ENCODE results near the gene ANO9. TPM values are rescaled to one million over a fixed set of nuclear protein-coding genes. Genes with fewer than 3 reads are reported as not detected.
"Not testable (repeated sequence)": the region's sequence is repeated elsewhere in the genome, so short reads cannot be mapped to it uniquely, and the experiment has no call there.

ANO9 gene
- total and polyA plus RNA-seq, 5 donors, result 0.14 to 0.46 (median 0.20) TPM

DNA sequence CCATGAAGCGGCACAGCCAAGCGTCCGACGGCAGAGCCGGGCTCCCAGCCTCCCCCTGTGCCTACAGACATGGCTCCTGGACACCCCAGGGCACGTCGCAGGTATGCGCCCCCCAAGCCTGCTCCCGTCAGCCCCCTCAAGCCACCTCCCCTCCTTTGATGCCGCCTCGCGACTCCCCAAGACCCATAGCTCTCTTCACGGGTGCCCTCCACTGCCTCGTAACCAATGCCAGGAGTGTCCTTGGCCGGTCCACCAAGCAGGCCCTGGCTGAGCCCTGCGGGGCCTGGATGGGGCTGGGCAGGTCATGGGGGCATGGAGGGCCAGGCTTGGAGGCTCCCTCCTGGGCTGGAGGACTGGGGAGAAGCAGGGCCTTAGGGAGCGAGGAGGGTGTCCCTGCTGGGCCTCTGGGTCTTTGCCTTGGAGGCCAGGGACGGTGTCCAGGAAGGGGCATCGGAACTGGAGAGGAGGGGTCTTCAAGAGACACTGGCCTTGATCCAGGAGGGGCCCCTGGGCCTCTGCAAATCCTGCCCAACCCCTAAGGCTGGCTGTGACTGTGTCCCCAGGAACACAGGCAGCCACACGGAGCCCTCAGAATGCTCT, 9.2 kb downstream of the ANO9 start:
- ATAC-seq (peak in 1 of 2 donors; percentile 16), DNase-seq (peak; percentile 6 to 50 (median 35))
- intact Hi-C loops (cut with DNase I), result no loop called here
- Histone ChIP-seq H3K9me3 (ENCODE audit: control insufficient read depth, low read length) (no peaks in the 10 kb centered on the region), H3K27me3 (ENCODE audit: control insufficient read depth, insufficient read depth) (no peaks in the 10 kb centered on the region), H3K4me1 (ENCODE audit: control insufficient read depth, insufficient read depth, low read length) (no peaks in the 10 kb centered on the region), H3K27ac (ENCODE audit: low read length) (no peak overlapping the region), H3K4me3 (ENCODE audit: low read length) (no peak overlapping the region)
- WGBS, result 88% methylated on average over 20 of the region's 20 CpGs

DNA sequence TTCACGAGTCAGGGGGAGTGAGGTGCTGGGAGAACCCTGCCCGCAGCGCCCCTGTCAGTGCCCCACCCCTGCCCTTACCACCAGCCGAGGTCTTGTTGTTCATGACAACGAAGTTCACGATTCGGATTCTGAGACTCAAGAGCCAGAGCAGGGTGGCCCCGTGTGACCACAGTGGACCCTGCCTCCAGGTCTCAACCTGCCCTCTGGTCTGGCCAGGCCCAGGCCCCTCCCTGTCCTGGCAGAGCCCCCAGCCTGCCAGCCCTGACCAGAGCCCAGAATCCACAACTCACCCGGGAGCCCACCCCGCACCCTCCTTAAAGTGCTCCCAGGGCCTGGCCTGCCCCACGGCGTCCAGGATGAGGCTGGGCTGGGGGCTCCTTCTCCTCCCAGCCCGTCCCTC, 9.9 kb downstream of the ANO9 start:
- DNase-seq, result peak; percentile 4 to 14 (median 12)
- WGBS, result 90% methylated on average over 13 of the region's 13 CpGs

DNA sequence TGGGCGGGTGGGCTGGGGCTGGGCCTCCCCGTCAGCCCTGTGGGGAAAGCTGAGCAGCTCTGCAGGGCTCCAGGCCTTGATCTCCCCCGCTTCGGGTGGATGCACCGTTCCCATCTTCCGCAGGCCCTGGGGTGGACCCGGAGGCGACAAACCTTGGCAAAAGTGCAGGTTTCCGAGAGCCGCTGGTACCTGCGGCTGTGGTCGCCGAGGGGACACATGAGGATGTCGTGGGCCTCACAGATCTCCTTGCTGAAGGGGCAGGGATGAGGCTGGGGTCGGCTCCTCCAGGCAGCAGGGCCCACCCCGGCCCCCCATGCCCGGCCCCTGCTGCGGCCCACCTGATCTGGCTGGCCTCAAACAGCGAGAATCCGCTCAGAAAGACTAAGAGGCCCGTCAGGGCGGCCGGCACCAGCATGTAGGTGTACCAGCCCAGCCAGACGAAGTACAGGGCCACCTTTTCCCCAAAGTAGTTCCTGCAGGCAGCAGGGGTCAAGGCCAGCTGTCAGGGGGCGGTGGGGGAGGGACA, 11.8 kb downstream of the ANO9 start:
- peak in 2 of 3 donors; percentile 36 to 43 for DNase-seq
- no peaks in the 10 kb centered on the region for H3K4me1 ChIP-seq (ENCODE audit: control insufficient read depth, insufficient read depth, low read length)
- no peaks in the 10 kb centered on the region for H3K27me3 ChIP-seq (ENCODE audit: control insufficient read depth, insufficient read depth)
- H3K27ac ChIP-seq (ENCODE audit: low read length), result no peak overlapping the region
- intact Hi-C loops (cut with DNase I), result loop anchor here in 1 of 4 donors (10.0 kb wide), 1 partner anchor 855 kb away; no protein-coding TSS in a partner anchor
- H3K9me3 ChIP-seq (ENCODE audit: control insufficient read depth, low read length), result no peaks in the 10 kb centered on the region
- H3K4me3 ChIP-seq (ENCODE audit: low read length), result no peak overlapping the region
- WGBS, result 51% methylated on average over 25 of the region's 25 CpGs
- no peak for ATAC-seq

More for the DNA sequence above, 9.9 kb downstream of the ANO9 start:
- no peaks in the 10 kb centered on the region for H3K27me3 ChIP-seq (ENCODE audit: control insufficient read depth, insufficient read depth)
- H3K4me3 ChIP-seq (ENCODE audit: low read length), result no peak overlapping the region
- no peak for ATAC-seq
- H3K9me3 ChIP-seq (ENCODE audit: control insufficient read depth, low read length), result no peaks in the 10 kb centered on the region
- H3K4me1 ChIP-seq (ENCODE audit: control insufficient read depth, insufficient read depth, low read length), result no peaks in the 10 kb centered on the region
- intact Hi-C loops (cut with DNase I), result no loop called here
- H3K27ac ChIP-seq (ENCODE audit: low read length), result no peak overlapping the region

DNA sequence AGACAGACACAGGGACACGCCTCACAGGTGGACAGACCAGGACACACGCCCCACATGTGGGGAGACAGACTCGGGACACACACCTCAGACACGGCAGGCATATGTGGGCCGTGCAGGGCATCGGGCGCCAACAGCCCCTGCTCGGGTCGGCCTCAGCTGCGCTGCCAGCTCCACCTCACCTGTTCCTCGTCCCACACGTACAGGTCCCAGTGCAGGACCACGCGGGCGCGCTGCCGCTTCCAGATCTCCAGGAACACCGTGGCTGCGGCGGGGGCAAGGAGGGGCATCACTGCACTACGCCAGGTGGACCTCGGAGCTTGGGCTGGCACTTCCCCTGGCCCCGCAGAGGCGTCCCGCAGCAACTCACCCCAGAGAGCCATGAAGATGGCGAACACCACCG, 12.4 kb downstream of the ANO9 start:
- Histone ChIP-seq H3K27ac (ENCODE audit: low read length) (no peak overlapping the region), H3K4me3 (ENCODE audit: low read length) (no peak overlapping the region), H3K27me3 (ENCODE audit: control insufficient read depth, insufficient read depth) (no peaks in the 10 kb centered on the region), H3K4me1 (ENCODE audit: control insufficient read depth, insufficient read depth, low read length) (no peaks in the 10 kb centered on the region), H3K9me3 (ENCODE audit: control insufficient read depth, low read length) (no peaks in the 10 kb centered on the region)
- DNase-seq, result peak in 2 of 3 donors; percentile 42 to 61
- no peak for ATAC-seq
- intact Hi-C loops (cut with DNase I), result loop anchor here in 1 of 4 donors (10.0 kb wide), 1 partner anchor 855 kb away; no protein-coding TSS in a partner anchor
- 88% methylated on average over 27 of the region's 27 CpGs for WGBS

DNA sequence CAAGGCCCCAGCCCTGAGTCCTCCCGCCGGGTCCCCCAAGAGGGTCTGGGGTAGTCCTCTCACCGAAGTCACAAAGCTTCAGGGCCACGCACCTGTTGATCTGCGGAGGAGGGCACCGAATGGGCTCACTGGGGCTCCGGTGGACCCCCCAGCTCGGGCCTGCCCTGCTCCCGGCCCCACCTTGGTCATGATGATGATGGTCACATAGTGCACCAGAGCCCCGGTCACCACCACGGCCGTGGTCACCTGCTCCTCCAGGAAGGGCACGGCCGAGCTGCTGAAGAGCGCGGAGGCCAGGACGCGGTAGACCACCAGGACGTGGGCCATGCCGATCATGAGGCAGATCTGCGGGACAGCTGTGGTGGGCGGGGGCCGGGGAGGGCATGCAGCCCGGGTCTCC, 13.5 kb downstream of the ANO9 start:
- H3K27me3 ChIP-seq (ENCODE audit: control insufficient read depth, insufficient read depth), result no peaks in the 10 kb centered on the region
- H3K4me1 ChIP-seq (ENCODE audit: control insufficient read depth, insufficient read depth, low read length), result no peaks in the 10 kb centered on the region
- intact Hi-C loops (cut with DNase I), result loop anchor here in 1 of 4 donors (10.0 kb wide), 1 partner anchor 857 kb away; no protein-coding TSS in a partner anchor
- ATAC-seq (peak in 1 of 2 donors; percentile 34), DNase-seq (peak in 2 of 3 donors; percentile 40 to 53)
- H3K4me3 ChIP-seq (ENCODE audit: low read length), result no peak overlapping the region
- no peak overlapping the region for H3K27ac ChIP-seq (ENCODE audit: low read length)
- H3K9me3 ChIP-seq (ENCODE audit: control insufficient read depth, low read length), result no peaks in the 10 kb centered on the region
- WGBS, result 92% methylated on average over 24 of the region's 24 CpGs

DNA sequence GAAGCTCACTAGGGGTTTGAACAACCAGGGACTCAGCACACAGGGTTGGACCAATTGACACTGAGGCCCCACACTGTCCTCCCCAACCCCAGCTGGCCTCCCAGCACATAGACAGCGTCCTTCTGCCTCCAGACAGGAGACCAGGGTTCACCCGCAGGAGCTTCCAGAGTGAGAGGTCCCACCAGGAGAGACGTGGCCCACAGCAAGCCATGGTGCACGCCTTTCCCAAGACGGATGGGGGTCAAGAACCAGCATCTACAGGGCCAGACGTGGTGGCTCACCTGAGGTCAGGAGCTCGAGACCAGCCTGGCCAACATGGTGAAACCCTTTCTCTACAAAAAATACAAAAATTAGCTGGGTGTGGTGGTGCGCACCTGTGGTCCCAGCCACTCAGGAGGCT, 15.0 kb downstream of the ANO9 start:
- Histone ChIP-seq H3K4me3 (ENCODE audit: low read length) (no peak overlapping the region), H3K9me3 (ENCODE audit: control insufficient read depth, low read length) (no peaks in the 10 kb centered on the region), H3K27me3 (ENCODE audit: control insufficient read depth, insufficient read depth) (no peaks in the 10 kb centered on the region), H3K4me1 (ENCODE audit: control insufficient read depth, insufficient read depth, low read length) (no peaks in the 10 kb centered on the region), H3K27ac (ENCODE audit: low read length) (no peak overlapping the region)
- ATAC-seq, result no peak
- WGBS, result 84% methylated on average over 8 of the region's 8 CpGs
- DNase-seq, result peak in 1 of 3 donors; percentile 27
- intact Hi-C loops (cut with DNase I), result loop anchor here in 1 of 4 donors (10.0 kb wide), 1 partner anchor 858 kb away; no protein-coding TSS in a partner anchor

DNA sequence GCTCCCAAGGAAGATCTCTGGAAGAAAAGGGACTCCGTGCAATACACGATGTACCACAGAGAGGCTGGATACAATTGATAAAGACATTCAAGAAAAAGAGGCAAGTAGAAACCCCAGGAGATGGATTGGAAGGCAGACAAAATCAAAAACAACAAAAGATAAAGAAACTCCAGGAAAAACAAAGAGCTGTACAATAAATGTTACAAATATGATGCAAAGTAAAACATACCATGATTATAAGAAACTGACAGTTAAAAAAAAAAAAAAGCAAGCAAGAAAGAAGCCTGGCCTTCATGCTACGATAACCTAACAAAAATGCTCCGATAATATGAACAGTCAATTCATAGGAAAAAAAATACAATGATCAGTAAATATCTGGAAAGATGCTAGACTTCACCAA, 16.5 kb downstream of the ANO9 start:
- H3K4me1 ChIP-seq (ENCODE audit: control insufficient read depth, insufficient read depth, low read length), result no peaks in the 10 kb centered on the region
- no peaks in the 10 kb centered on the region for H3K9me3 ChIP-seq (ENCODE audit: control insufficient read depth, low read length)
- no peak overlapping the region for H3K27ac ChIP-seq (ENCODE audit: low read length)
- DNase-seq, result no peak
- no peaks in the 10 kb centered on the region for H3K27me3 ChIP-seq (ENCODE audit: control insufficient read depth, insufficient read depth)
- 65% methylated on average over 4 of the region's 4 CpGs for WGBS
- ATAC-seq, result no peak
- intact Hi-C loops (cut with DNase I), result loop anchor here in 1 of 4 donors (10.0 kb wide), 1 partner anchor 860 kb away; no protein-coding TSS in a partner anchor
- no peak overlapping the region for H3K4me3 ChIP-seq (ENCODE audit: low read length)

DNA sequence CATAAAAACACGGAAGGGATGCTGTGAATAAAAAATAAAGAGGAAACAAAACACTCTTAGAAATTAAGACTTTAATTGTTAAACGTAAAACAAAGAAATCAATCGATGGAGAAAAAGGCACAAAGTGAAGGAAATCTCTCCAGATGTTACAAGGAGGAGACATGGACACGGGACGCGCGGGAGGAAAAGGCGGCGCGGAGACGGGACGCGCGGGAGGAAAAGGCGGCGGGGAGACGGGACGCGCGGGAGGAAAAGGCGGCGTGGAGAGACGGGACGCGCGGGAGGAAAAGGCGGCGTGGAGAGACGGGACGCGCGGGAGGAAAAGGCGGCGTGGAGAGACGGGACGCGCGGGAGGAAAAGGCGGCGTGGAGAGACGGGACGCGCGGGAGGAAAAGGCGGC, 17.0 kb downstream of the ANO9 start:
- H3K4me1 ChIP-seq (ENCODE audit: control insufficient read depth, insufficient read depth, low read length); H3K9me3 ChIP-seq (ENCODE audit: control insufficient read depth, low read length); H3K27me3 ChIP-seq (ENCODE audit: control insufficient read depth, insufficient read depth); H3K27ac ChIP-seq (ENCODE audit: low read length); ATAC-seq; H3K4me3 ChIP-seq (ENCODE audit: low read length): not testable (repeated sequence)
- peak in 1 of 3 donors; percentile 19 for DNase-seq
- intact Hi-C loops (cut with DNase I), result loop anchor here in 1 of 4 donors (10.0 kb wide), 1 partner anchor 860 kb away; no protein-coding TSS in a partner anchor
- 37% methylated on average over 34 of the region's 45 CpGs for WGBS

DNA sequence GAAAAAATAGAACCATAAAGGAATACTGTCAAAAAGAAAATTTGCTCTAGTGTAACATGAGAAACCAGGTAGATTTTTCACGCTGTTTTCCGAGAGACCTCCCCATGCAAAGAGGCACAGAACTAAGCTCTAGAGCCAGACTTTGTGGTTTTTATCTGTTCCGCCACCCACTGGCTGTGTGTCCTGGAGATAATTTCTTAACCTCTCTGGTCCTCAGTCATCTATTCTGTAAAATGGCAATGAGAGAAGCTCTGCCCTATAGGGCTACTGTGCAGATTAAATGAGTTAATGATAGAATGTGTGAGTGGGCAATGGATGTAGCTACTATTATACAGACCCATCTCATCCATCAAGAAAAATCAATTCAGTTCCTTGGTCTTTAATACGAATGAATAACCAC, 17.6 kb downstream of the ANO9 start:
- no peaks in the 10 kb centered on the region for H3K9me3 ChIP-seq (ENCODE audit: control insufficient read depth, low read length)
- no peak for DNase-seq
- no peak overlapping the region for H3K4me3 ChIP-seq (ENCODE audit: low read length)
- intact Hi-C loops (cut with DNase I), result loop anchor here in 1 of 4 donors (10.0 kb wide), 1 partner anchor 861 kb away; no protein-coding TSS in a partner anchor
- no peak overlapping the region for H3K27ac ChIP-seq (ENCODE audit: low read length)
- no peak for ATAC-seq
- no peaks in the 10 kb centered on the region for H3K27me3 ChIP-seq (ENCODE audit: control insufficient read depth, insufficient read depth)
- no peaks in the 10 kb centered on the region for H3K4me1 ChIP-seq (ENCODE audit: control insufficient read depth, insufficient read depth, low read length)
- 88% methylated on average over 4 of the region's 4 CpGs for WGBS

DNA sequence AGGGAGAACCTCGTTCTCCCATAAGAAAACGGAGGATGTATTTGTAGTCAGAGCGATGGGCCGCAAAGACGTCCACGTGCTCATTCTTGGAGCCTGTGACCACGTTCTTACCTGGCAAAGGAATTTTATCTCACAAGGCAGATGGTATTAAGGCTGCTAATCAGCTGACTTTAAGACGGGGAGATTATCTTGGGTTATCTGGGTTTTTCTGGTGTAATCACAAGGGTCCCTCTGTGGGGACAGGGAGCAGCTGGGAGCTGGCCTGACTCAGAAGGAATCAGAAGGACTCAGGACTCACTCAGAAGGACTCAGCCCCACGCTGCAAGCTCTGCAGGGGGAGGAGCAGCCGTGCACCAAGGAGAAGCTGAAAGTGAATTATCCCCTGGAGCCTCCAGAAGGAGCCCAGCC, 19.6 kb downstream of the ANO9 start:
- H3K27me3 ChIP-seq (ENCODE audit: control insufficient read depth, insufficient read depth), result no peaks in the 10 kb centered on the region
- intact Hi-C loops (cut with DNase I), result loop anchor here in 1 of 4 donors (10.0 kb wide), 1 partner anchor 863 kb away; no protein-coding TSS in a partner anchor

DNA sequence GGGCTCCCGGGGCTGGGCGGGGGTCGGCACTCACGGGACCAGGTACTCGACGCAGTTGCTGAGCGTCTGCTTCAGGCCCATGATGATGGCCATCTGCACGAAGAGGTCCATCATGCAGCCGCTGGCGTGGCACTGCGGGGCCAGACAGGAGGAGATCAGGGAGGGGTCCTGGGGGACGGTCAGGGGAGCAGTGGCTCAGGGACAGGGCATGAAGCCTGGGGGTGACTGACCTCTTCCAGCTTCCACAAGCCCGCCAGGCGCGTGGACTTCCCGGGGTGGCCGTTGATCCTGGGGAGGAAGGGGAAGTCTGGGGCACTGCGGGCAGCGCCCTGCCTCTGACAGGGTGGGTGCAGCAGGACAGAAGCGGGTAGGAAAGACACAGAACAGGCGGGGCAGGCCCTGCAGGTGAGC, 20.9 kb downstream of the ANO9 start:
- Histone ChIP-seq H3K9me3 (ENCODE audit: control insufficient read depth, low read length) (no peaks in the 10 kb centered on the region), H3K4me1 (ENCODE audit: control insufficient read depth, insufficient read depth, low read length) (no peaks in the 10 kb centered on the region), H3K27ac (ENCODE audit: low read length) (no peak overlapping the region), H3K4me3 (ENCODE audit: low read length) (no peak overlapping the region), H3K27me3 (ENCODE audit: control insufficient read depth, insufficient read depth) (no peaks in the 10 kb centered on the region)
- intact Hi-C loops (cut with DNase I), result loop anchor here in 1 of 4 donors (10.0 kb wide), 1 partner anchor 864 kb away; no protein-coding TSS in a partner anchor
- ATAC-seq (no peak), DNase-seq (no peak)
- WGBS, result 85% methylated on average over 21 of the region's 21 CpGs

More for the DNA sequence above, 19.6 kb downstream of the ANO9 start:
- H3K4me1 ChIP-seq (ENCODE audit: control insufficient read depth, insufficient read depth, low read length), result no peaks in the 10 kb centered on the region
- ATAC-seq, result no peak
- no peak overlapping the region for H3K27ac ChIP-seq (ENCODE audit: low read length)
- H3K9me3 ChIP-seq (ENCODE audit: control insufficient read depth, low read length), result no peaks in the 10 kb centered on the region
- DNase-seq, result peak in 2 of 3 donors; percentile 5 to 23
- WGBS, result 62% methylated on average over 10 of the region's 10 CpGs
- H3K4me3 ChIP-seq (ENCODE audit: low read length), result no peak overlapping the region
